RPMI8226 (cell line): ENCODE measurements around the gene CLTC.
A peak's percentile ranks its signal among the peaks of the same experiment; 100 is the strongest.

ENCODE experiments used
- DNase-seq: peaks from one replicate; pipeline ENCODE4 v3.0.0-alpha.2; 2015

CLTC gene

GRCh38 chr17:59688008-59688407 is 68.3 kb downstream of the CLTC start:
- no peak for DNase-seq

- DNase-seq = no peak
These were observed 68.8 kb downstream of the CLTC start for GRCh38 chr17:59688496-59688895.

GRCh38 chr17:59693582-59693981 is 73.9 kb downstream of the CLTC start:
- no peak for DNase-seq

GRCh38 chr17:59694344-59694743 is 74.6 kb downstream of the CLTC start:
- DNase-seq = no peak

GRCh38 chr17:59695945-59696681 is 76.4 kb downstream of the CLTC start:
- DNase-seq = no peak

GRCh38 chr17:59696682-59697277 is 77.1 kb downstream of the CLTC start:
- DNase-seq = no peak

GRCh38 chr17:59698143-59698542 is 78.4 kb downstream of the CLTC start:
- no peak for DNase-seq

- no peak for DNase-seq
These were observed 79.5 kb downstream of the CLTC start for GRCh38 chr17:59699218-59699617.

- no peak for DNase-seq
These were observed 80.1 kb downstream of the CLTC start for GRCh38 chr17:59699786-59700185.

- DNase-seq = no peak
These were observed 82.6 kb downstream of the CLTC start for GRCh38 chr17:59702304-59702703.

- peak; percentile 99 for DNase-seq
These were observed 87.7 kb downstream of the CLTC start, which contains the start of the genes PTRH2 and VMP1 for GRCh38 chr17:59707149-59707970. TSS of gene PTRH2 (minus strand) at chr17:59707430. CDS start at chr17:59697978, 9,452 bp downstream. TSS of gene VMP1 (plus strand) at chr17:59707654. CDS start at chr17:59731447, 23,793 bp downstream.

- DNase-seq = no peak
These were observed 88.3 kb downstream of the CLTC start for GRCh38 chr17:59707971-59708430.

GRCh38 chr17:59711936-59712335 is 92.2 kb downstream of the CLTC start:
- no peak for DNase-seq

- DNase-seq = no peak
These were observed 93.2 kb downstream of the CLTC start for GRCh38 chr17:59712862-59713261.

GRCh38 chr17:59714255-59714654 is 94.6 kb downstream of the CLTC start:
- no peak for DNase-seq

GRCh38 chr17:59716427-59716826 is 96.7 kb downstream of the CLTC start:
- no peak for DNase-seq

- no peak for DNase-seq
These were observed 99.8 kb downstream of the CLTC start for GRCh38 chr17:59719526-59719925.

GRCh38 chr17:59722623-59723022 is 102.9 kb downstream of the CLTC start:
- no peak for DNase-seq

GRCh38 chr17:59723041-59723440 is 103.3 kb downstream of the CLTC start:
- DNase-seq = no peak

GRCh38 chr17:59723607-59724006 is 103.9 kb downstream of the CLTC start:
- DNase-seq = no peak

GRCh38 chr17:59725691-59726090 is 106.0 kb downstream of the CLTC start:
- DNase-seq = no peak

GRCh38 chr17:59727817-59728533 is 108.3 kb downstream of the CLTC start:
- no peak for DNase-seq
